Stimulated activated CD4-positive, alpha-beta T cell treated with anti-CD3 and anti-CD28 coated beads, Interleukin-4, amount 100 ng/mL, for 4 hours (primary cell): Measurements from ENCODE around the gene CHMP6.

Experiments used
- DNase-seq, 2 experiments: peaks; one replicate each; pipeline ENCODE4 v3.0.0-alpha.2; 2020

The CHMP6 gene

GRCh38 chr17:81046132-81046769 lies 54.6 kb downstream of the CHMP6 start:
- DNase-seq: no peak

- no peak for DNase-seq
These were observed 55.2 kb downstream of the CHMP6 start for GRCh38 chr17:81046770-81047359.

DNA sequence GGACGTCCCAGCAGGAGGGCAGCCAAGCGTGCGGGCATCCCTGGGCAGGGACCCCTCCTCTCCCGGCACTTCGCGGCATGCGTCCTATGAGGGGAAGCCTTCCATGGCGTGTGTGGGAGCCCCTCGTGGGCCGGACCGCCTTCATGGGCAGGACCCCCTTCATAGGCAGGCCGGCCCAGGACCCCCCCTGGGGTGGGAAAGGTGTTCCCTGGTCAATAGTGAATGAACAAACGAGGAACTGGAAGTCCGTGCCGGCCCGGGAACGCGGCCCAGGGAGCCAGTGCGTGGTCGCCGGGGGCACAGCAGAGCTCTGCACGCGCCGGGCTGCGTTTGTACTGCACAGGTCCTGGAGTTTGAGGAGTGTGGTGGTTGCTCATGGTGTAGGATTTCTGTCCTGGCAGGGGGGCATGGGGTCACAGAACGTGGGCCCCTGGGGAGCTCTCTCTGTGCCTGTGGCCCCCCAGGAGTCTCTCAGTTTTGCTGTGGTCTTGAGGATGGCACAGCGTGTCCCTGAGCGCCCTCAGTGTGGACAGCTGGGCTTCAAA lies 57.3 kb downstream of the CHMP6 start:
- no peak for DNase-seq

DNA sequence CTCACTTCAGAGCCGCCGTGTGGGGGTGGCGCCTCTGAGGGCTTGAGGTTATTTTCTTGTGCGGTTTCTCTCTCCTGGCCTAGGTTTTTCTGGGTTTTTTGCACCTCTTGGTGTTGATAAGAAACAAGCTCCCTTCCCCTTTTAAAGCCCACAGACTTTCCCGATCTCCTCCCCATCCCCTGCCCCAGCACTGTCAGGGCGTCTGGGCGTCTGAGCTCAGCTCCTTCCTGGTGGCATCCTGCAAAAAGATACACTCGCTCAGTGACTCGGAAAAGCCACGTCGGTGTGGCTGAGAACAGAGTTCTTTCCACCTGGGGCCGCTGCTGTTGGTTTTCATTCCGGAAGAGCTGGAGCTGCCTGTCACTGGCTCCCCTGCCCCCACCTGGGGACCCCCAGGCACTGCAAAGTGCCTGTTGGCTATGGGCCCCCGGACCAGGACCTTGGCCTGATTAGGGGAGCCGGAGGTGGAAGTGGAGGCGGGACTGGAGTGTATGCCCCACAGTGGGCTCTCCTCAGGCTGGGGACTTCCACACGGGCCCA lies 57.8 kb downstream of the CHMP6 start:
- no peak for DNase-seq
